Right lobe of liver (tissue), 6 donors: ENCODE measurements around the gene RNF150. TPM values are rescaled to one million over a fixed set of nuclear protein-coding genes. Genes with fewer than 3 reads are reported as not detected.

Experiments
- ATAC-seq, 4 donors: fragments of 200-7000 bp; cut with Tn5 transposase; one replicate each; pipeline ENCODE4 v1.9.1; 2020; ENCODE audit warnings: mild to moderate bottlenecking in 4 of 4, moderate library complexity in 4 of 4
- DNase-seq, 3 donors: peaks; one replicate each; pipeline ENCODE4 v3.0.0-alpha.2; 2020
- H3K27ac ChIP-seq, 3 donors: fragments of 200-600 bp; one replicate each; pipeline ENCODE4 v1.8.0; 2022
- H3K27me3 ChIP-seq, 2 donors: fragments of 200-600 bp; one replicate each; pipeline ENCODE4 v1.8.0; 2022
- H3K36me3 ChIP-seq, 4 donors: fragments of 200-600 bp; sonication (generic) in 1 of 4; one replicate each; pipeline versions ENCODE4 v1.5.1 to v1.8.0; 2017 to 2022; ENCODE audit warnings: control low read depth in 1 of 4
- H3K4me1 ChIP-seq, 4 donors: fragments of 200-600 bp; sonication (generic) in 1 of 4; one replicate each; pipeline versions ENCODE4 v1.5.1 to v1.8.0; 2017 to 2022; ENCODE audit warnings: control low read depth in 1 of 4
- H3K4me3 ChIP-seq, 3 donors: fragments of 200-600 bp; one replicate each; pipeline ENCODE4 v1.8.0; 2022
- H3K9me3 ChIP-seq, 4 donors: fragments of 200-600 bp; sonication (generic) in 1 of 4; one replicate each; pipeline versions ENCODE4 v1.5.1 to v1.8.0; 2017 to 2022; ENCODE audit warnings: control low read depth in 1 of 4
- POLR2A ChIP-seq: fragments of 450-650 bp; IDR thresholded peaks from one replicate; pipeline ENCODE4 v1.6.1; 2017; ENCODE audit warnings: antibody characterized with exemption, mild to moderate bottlenecking
- WGBS: methylation state at CpG from one replicate; pipeline ENCODE4 v1.1.6; 2018; ENCODE audit warnings: low coverage, low lambda C conversion rate; ENCODE audit not compliant: insufficient coverage; ENCODE audit errors: missing lambda C conversion rate; 5-methylcytosine and 5-hydroxymethylcytosine counted together
- intact Hi-C, 2 donors: fragments of 100-400 bp; cut with DNase I; formaldehyde crosslinking; loops; one replicate each; pipeline versions ENCODE4 v1.11.2 to v1.14.1; 2022
- total RNA-seq, 6 experiments: library from RNA; depleted of rRNA in 2 of 6; stranded (reverse); fragments of >200 nt in 2 of 6; fragmentation: NEBNext Ultra II Directional in 3 of 6; extraction: Animal tissue kit (Norgen Biotek cat#: 25700) in 3 of 6; gene quantifications; one replicate each; pipeline versions ENCODE4 v1.1.0 to v1.2.4, GENCODE V29; 2016 to 2023
- TF ChIP-seq, protein P1 (sequence below), 4 donors: fragments of 200-600 bp in 3 of 4; fragments of 450-650 bp in 1 of 4; IDR thresholded peaks; one replicate each; pipeline versions ENCODE4 v1.5.1 to v1.8.0; 2016 to 2022; ENCODE audit warnings: antibody characterized with exemption in 4 of 4, mild to moderate bottlenecking in 2 of 4
- donor health status: DM: no; HTN: yes; CAD: no.
- donor health status: DM: no; HTN: no; CAD: no.
- donor health status: DM: no; HTN: no; CAD: no.
- donor health status: DM: no; HTN: yes; CAD: no.
- donor health status: DM: no; HTN: yes; CAD: no.

RNF150 gene
- total RNA-seq, 6 experiments from 2014 or later = 1.2 to 1.8 (median 1.5) TPM

DNA sequence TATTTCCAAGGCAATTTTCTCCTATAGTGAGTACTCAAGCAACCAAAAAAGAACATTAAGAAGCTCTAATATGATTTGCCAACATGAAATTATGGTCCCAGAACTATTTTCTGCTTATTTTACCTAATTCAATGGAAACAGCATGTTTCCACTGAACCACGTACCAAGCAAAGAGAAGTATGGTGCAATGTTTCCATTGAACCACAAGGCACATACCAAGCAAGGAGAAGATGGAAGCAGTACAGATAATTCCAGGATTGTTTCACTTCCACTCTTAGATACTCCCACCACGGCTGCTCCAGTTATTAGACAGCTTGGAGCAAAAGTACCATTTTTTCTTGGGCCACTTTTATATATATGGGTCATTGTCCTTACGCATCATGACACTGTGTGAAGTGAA, 164.9 kb downstream of the RNF150 start:
- H3K27me3 ChIP-seq = no peaks in the 10 kb centered on the region
- no peaks in the 10 kb centered on the region for H3K9me3 ChIP-seq
- H3K27ac ChIP-seq = no peak overlapping the region
- ATAC-seq (no peak), DNase-seq (no peak)
- no peak for TF ChIP-seq POLR2A
- TF ChIP-seq, protein P1, sequence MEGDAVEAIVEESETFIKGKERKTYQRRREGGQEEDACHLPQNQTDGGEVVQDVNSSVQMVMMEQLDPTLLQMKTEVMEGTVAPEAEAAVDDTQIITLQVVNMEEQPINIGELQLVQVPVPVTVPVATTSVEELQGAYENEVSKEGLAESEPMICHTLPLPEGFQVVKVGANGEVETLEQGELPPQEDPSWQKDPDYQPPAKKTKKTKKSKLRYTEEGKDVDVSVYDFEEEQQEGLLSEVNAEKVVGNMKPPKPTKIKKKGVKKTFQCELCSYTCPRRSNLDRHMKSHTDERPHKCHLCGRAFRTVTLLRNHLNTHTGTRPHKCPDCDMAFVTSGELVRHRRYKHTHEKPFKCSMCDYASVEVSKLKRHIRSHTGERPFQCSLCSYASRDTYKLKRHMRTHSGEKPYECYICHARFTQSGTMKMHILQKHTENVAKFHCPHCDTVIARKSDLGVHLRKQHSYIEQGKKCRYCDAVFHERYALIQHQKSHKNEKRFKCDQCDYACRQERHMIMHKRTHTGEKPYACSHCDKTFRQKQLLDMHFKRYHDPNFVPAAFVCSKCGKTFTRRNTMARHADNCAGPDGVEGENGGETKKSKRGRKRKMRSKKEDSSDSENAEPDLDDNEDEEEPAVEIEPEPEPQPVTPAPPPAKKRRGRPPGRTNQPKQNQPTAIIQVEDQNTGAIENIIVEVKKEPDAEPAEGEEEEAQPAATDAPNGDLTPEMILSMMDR (IDR thresholded peaks at IDR 0.05) = no peak
- no peak overlapping the region for H3K4me3 ChIP-seq
- no peaks in the 10 kb centered on the region for H3K4me1 ChIP-seq
- WGBS = 85% methylated on average over 3 of the region's 3 CpGs
- intact Hi-C loops = no loop called here
- H3K36me3 ChIP-seq = no peaks in the 10 kb centered on the region

DNA sequence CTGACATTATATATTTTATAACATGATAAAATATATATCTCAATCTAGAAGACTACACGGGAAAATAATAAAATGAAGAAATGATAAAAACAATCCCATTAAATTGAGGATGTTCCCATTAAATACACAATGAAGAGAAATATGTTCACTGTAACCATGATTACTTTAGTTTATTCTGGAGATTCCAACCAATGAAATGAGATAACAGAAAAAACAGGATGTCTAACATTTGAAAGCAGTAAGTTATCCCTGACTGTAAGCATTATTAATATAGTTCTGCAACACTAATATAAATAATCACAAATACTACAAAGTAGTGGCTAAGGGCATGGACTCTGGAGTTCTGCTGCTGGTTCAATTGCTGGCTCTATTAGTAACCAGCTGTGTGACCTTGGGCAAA, 169.4 kb downstream of the RNF150 start:
- Histone ChIP-seq H3K27ac (no peak overlapping the region), H3K4me3 (no peak overlapping the region), H3K27me3 (no peaks in the 10 kb centered on the region), H3K9me3 (no peaks in the 10 kb centered on the region), H3K4me1 (no peaks in the 10 kb centered on the region), H3K36me3 (no peaks in the 10 kb centered on the region)
- ATAC-seq (no peak), DNase-seq (no peak)
- 93% methylated on average over 1 of the region's 1 CpG for WGBS
- intact Hi-C loops = no loop called here
- TF ChIP-seq, protein P1 (IDR thresholded peaks at IDR 0.05) = no peak
- TF ChIP-seq POLR2A = no peak

DNA sequence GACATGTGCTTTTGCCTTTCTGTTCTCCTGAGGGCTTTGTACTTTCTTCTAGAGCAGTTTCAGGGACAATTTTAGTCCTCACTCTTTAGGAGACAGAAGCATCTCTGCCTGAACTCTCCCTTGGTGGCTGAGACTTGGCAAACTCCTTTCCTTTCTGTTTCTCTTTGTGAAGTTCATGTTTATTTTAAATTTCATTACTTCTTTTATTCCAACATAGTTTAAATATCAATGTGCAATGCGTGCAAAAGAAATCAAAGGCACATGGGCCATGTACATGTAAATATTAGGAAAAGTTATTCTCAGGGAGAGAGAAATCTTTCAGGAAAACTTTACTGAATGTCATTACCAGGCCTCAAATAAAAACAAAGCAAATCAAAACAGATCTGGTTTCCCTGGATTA, 177.6 kb downstream of the RNF150 start:
- intact Hi-C loops = no loop called here
- no peak for TF ChIP-seq POLR2A
- TF ChIP-seq, protein P1 (IDR thresholded peaks at IDR 0.05) = no peak
- Histone ChIP-seq H3K27me3 (no peaks in the 10 kb centered on the region), H3K4me3 (no peak overlapping the region), H3K9me3 (no peaks in the 10 kb centered on the region), H3K4me1 (no peaks in the 10 kb centered on the region), H3K27ac (no peak overlapping the region), H3K36me3 (no peaks in the 10 kb centered on the region)
- 30% methylated on average over 1 of the region's 1 CpG for WGBS
- ATAC-seq (no peak), DNase-seq (no peak)

DNA sequence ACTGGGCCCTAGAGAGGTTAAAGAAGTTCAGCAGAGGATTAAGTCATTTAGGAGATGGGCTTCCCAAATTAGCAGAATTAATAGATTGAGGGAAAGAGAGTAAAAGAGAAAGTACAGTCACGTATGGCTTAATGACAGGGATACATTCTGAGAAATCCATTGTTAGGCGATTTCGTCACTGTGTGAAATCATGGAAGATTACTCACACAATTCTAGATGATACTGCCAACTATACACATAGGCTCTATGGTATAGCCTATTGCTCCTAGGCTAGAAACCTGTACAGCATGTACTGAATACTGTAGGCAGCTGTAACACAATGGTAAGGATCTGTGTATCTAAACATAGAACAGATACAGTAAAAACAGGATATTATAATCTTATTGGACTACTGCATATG, 180.6 kb downstream of the RNF150 start:
- H3K27ac ChIP-seq = no peak overlapping the region
- TF ChIP-seq, protein P1 (IDR thresholded peaks at IDR 0.05) = no peak
- no peak for TF ChIP-seq POLR2A
- WGBS = 73% methylated on average over 3 of the region's 3 CpGs
- no peaks in the 10 kb centered on the region for H3K27me3 ChIP-seq
- ATAC-seq (no peak), DNase-seq (no peak)
- no peaks in the 10 kb centered on the region for H3K9me3 ChIP-seq
- H3K36me3 ChIP-seq = no peaks in the 10 kb centered on the region
- intact Hi-C loops = no loop called here
- no peaks in the 10 kb centered on the region for H3K4me1 ChIP-seq
- H3K4me3 ChIP-seq = no peak overlapping the region

GRCh38 chr4:140947506-140947905, 185.8 kb downstream of the RNF150 start:
- ATAC-seq = peak in 1 of 4 donors; percentile 26
- WGBS = 57% methylated on average over 3 of the region's 7 CpGs
- DNase-seq = no peak

More at GRCh38 chr4:140947506-140947905, 185.8 kb downstream of the RNF150 start:
- no peak overlapping the region for H3K27ac ChIP-seq
- intact Hi-C loops = no loop called here
- no peaks in the 10 kb centered on the region for H3K36me3 ChIP-seq
- no peak overlapping the region for H3K4me3 ChIP-seq
- TF ChIP-seq POLR2A = no peak
- TF ChIP-seq, protein P1 (IDR thresholded peaks at IDR 0.05) = no peak
- no peaks in the 10 kb centered on the region for H3K27me3 ChIP-seq
- H3K4me1 ChIP-seq = peaks cover 0 to 2% (median 0%) of the 10 kb centered on the region in 4 donors
- H3K9me3 ChIP-seq = no peaks in the 10 kb centered on the region
